Measurements from ENCODE around the gene SHC4. TPM values are rescaled to one million over a fixed set of nuclear protein-coding genes. Genes with fewer than 3 reads are reported as not detected.

Gene SHC4
- total RNA-seq, 6 experiments from 2014 or later: 2.1 to 4.2 (median 3.5) TPM

- Mint-ChIP-seq H3K4me3 (peak overlapping the region; percentile 61), H3K9me3 (no peaks in the 10 kb centered on the region), H3K36me3 (ENCODE audit: low read depth) (no peaks in the 10 kb centered on the region), H3K4me1 (ENCODE audit: low read depth) (peaks cover 69% of the 10 kb centered on the region), H3K27me3 (ENCODE audit: insufficient read depth) (no peaks in the 10 kb centered on the region), H3K27ac (peak overlapping the region; percentile 82)
- TF ChIP-seq CTCF (IDR thresholded peaks at IDR 0.05): no peak
- DNase-seq: peak; percentile 82
These were observed 95.2 kb downstream of the SHC4 start for GRCh38 chr15:48868536-48868935.

GRCh38 chr15:48868023-48868422 is 95.7 kb downstream of the SHC4 start:
- Mint-ChIP-seq H3K9me3 (no peaks in the 10 kb centered on the region), H3K36me3 (ENCODE audit: low read depth) (no peaks in the 10 kb centered on the region), H3K4me3 (peak overlapping the region; percentile 61), H3K27ac (peak overlapping the region; percentile 82), H3K27me3 (ENCODE audit: insufficient read depth) (no peaks in the 10 kb centered on the region), H3K4me1 (ENCODE audit: low read depth) (peaks cover 69% of the 10 kb centered on the region)
- no peak for DNase-seq
- no peak for TF ChIP-seq CTCF (IDR thresholded peaks at IDR 0.05)

GRCh38 chr15:48866141-48866563 is 97.6 kb downstream of the SHC4 start:
- H3K4me3 Mint-ChIP-seq: peak overlapping the region; percentile 59
- peaks cover 74% of the 10 kb centered on the region for H3K4me1 Mint-ChIP-seq (ENCODE audit: low read depth)
- H3K36me3 Mint-ChIP-seq (ENCODE audit: low read depth): no peaks in the 10 kb centered on the region
- no peaks in the 10 kb centered on the region for H3K9me3 Mint-ChIP-seq
- no peaks in the 10 kb centered on the region for H3K27me3 Mint-ChIP-seq (ENCODE audit: insufficient read depth)
- peak; percentile 39 for DNase-seq
- peak overlapping the region; percentile 91 for H3K27ac Mint-ChIP-seq
- TF ChIP-seq CTCF (IDR thresholded peaks at IDR 0.05): no peak

- Mint-ChIP-seq H3K27ac (peak overlapping the region; percentile 91), H3K36me3 (ENCODE audit: low read depth) (no peaks in the 10 kb centered on the region)
- TF ChIP-seq CTCF (IDR thresholded peaks at IDR 0.05): no peak
These were observed 98.2 kb downstream of the SHC4 start for GRCh38 chr15:48865370-48866079.

GRCh38 chr15:48862705-48863104 is 101.0 kb downstream of the SHC4 start:
- Mint-ChIP-seq H3K4me3 (no peak overlapping the region), H3K27me3 (ENCODE audit: insufficient read depth) (no peaks in the 10 kb centered on the region), H3K36me3 (ENCODE audit: low read depth) (no peaks in the 10 kb centered on the region), H3K27ac (peak overlapping the region; percentile 50), H3K4me1 (ENCODE audit: low read depth) (peaks cover 83% of the 10 kb centered on the region), H3K9me3 (no peaks in the 10 kb centered on the region)
- no peak for DNase-seq
- no peak for TF ChIP-seq CTCF (IDR thresholded peaks at IDR 0.05)

More at GRCh38 chr15:48865370-48866079, 98.2 kb downstream of the SHC4 start:
- DNase-seq: peak; percentile 48
- Mint-ChIP-seq H3K9me3 (no peaks in the 10 kb centered on the region), H3K27me3 (ENCODE audit: insufficient read depth) (no peaks in the 10 kb centered on the region), H3K4me3 (peak overlapping the region; percentile 59), H3K4me1 (ENCODE audit: low read depth) (peaks cover 76% of the 10 kb centered on the region)

All from HFFc6 (cell line).